Rectal smooth muscle tissue (tissue), 1 donor: ENCODE results near the gene LNP1.

Source experiments
- H3K27ac ChIP-seq: one replicate; pipeline ENCODE4 v1.7.0; 2013; ENCODE audit warnings: low read depth, low read length, inconsistent platforms
- H3K27me3 ChIP-seq: one replicate; pipeline ENCODE4 v1.7.0; 2013; ENCODE audit warnings: low read length; ENCODE audit not compliant: control insufficient read depth, insufficient read depth
- H3K36me3 ChIP-seq: one replicate; pipeline ENCODE4 v1.7.0; 2013; ENCODE audit warnings: low read length; ENCODE audit not compliant: control insufficient read depth, insufficient read depth
- H3K4me1 ChIP-seq: one replicate; pipeline ENCODE4 v1.7.0; 2013; ENCODE audit warnings: low read length; ENCODE audit not compliant: control insufficient read depth, insufficient read depth
- H3K4me3 ChIP-seq: one replicate; pipeline ENCODE4 v1.7.0; 2013; ENCODE audit warnings: low read length
- H3K9ac ChIP-seq: one replicate; pipeline ENCODE4 v1.7.0; 2013; ENCODE audit warnings: low read length

Gene LNP1

GRCh38 chr3:100403362-100404249, 2.3 kb downstream of the LNP1 start:
- H3K27me3 ChIP-seq = no peaks in the 10 kb centered on the region
- H3K9ac ChIP-seq = no peak overlapping the region
- H3K36me3 ChIP-seq = no peaks in the 10 kb centered on the region
- H3K27ac ChIP-seq = no peak overlapping the region
- H3K4me1 ChIP-seq = peaks cover 2% of the 10 kb centered on the region
- peak overlapping the region; percentile 28 for H3K4me3 ChIP-seq

DNA sequence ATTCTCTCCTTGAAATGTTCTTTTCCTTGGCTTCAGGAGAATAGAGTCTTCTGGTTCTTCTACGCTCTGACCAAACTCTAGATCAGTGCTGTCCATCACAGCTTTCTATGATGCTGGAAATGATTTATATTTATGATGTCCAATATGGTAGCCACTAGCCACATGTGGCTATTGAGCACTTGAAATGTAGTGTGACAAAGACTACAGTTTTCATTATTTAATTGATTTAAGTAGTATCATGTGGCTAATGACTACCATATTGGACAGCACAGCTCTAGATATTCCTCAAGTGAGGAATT, 2.9 kb downstream of the LNP1 start:
- Histone ChIP-seq H3K4me1 (peaks cover 2% of the 10 kb centered on the region), H3K9ac (no peak overlapping the region), H3K27me3 (no peaks in the 10 kb centered on the region), H3K36me3 (no peaks in the 10 kb centered on the region), H3K27ac (no peak overlapping the region), H3K4me3 (no peak overlapping the region)

- no peak overlapping the region for H3K4me3 ChIP-seq
- no peak overlapping the region for H3K9ac ChIP-seq
- H3K27ac ChIP-seq = no peak overlapping the region
- peaks cover 3% of the 10 kb centered on the region for H3K36me3 ChIP-seq
- H3K27me3 ChIP-seq = no peaks in the 10 kb centered on the region
- H3K4me1 ChIP-seq = peaks cover 2% of the 10 kb centered on the region
Observed at GRCh38 chr3:100407164-100407563, 5.8 kb downstream of the LNP1 start.

GRCh38 chr3:100407977-100408532, 6.7 kb downstream of the LNP1 start:
- Histone ChIP-seq H3K4me3 (no peak overlapping the region), H3K9ac (no peak overlapping the region), H3K4me1 (no peaks in the 10 kb centered on the region), H3K36me3 (peaks cover 3% of the 10 kb centered on the region), H3K27ac (no peak overlapping the region), H3K27me3 (no peaks in the 10 kb centered on the region)

- Histone ChIP-seq H3K27ac (no peak overlapping the region), H3K4me3 (no peak overlapping the region), H3K9ac (no peak overlapping the region), H3K4me1 (no peaks in the 10 kb centered on the region), H3K36me3 (peaks cover 3% of the 10 kb centered on the region), H3K27me3 (no peaks in the 10 kb centered on the region)
Observed at GRCh38 chr3:100411091-100411982, 10.0 kb downstream of the LNP1 start.

DNA sequence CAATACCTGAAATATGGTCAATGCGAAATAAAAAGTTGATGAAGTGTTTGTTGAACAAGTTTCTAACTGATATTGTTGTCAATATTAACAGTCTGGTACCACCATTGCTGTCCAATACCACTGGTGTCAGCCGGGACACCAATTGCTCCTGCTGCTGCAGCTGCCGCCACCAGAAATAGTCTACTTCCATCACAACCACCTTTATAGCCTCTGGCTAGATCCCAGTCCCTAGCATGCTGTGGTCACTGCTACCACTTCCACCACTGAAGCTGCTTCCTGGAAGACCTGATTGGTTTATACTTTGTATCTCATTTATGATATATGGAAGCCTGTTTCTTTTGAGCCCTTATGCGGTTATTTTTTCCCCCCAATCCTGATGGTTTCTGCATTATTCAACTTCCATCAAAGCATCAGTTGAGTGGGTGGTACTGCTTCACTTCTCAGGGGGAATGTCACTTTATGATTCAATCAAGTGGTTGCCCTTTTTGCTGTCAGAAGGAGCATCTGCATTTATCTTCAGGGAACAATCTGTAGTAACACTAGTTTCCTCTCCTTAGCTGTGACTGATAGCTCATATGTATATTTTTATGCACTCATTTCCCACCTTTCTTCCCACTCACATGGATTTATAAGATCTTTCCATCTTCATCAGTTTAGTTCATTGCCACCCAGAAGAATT, 11.7 kb downstream of the LNP1 start:
- Histone ChIP-seq H3K27ac (no peak overlapping the region), H3K4me3 (no peak overlapping the region), H3K27me3 (no peaks in the 10 kb centered on the region), H3K4me1 (no peaks in the 10 kb centered on the region), H3K9ac (no peak overlapping the region), H3K36me3 (peaks cover 3% of the 10 kb centered on the region)

GRCh38 chr3:100413613-100414012, 12.3 kb downstream of the LNP1 start:
- Histone ChIP-seq H3K4me3 (no peak overlapping the region), H3K27me3 (no peaks in the 10 kb centered on the region), H3K36me3 (peaks cover 3% of the 10 kb centered on the region), H3K27ac (no peak overlapping the region), H3K9ac (no peak overlapping the region), H3K4me1 (no peaks in the 10 kb centered on the region)

GRCh38 chr3:100416176-100416575, 14.8 kb downstream of the LNP1 start:
- H3K27ac ChIP-seq = no peak overlapping the region
- H3K4me1 ChIP-seq = no peaks in the 10 kb centered on the region
- no peak overlapping the region for H3K9ac ChIP-seq
- H3K36me3 ChIP-seq = peaks cover 3% of the 10 kb centered on the region
- H3K27me3 ChIP-seq = no peaks in the 10 kb centered on the region
- no peak overlapping the region for H3K4me3 ChIP-seq

DNA sequence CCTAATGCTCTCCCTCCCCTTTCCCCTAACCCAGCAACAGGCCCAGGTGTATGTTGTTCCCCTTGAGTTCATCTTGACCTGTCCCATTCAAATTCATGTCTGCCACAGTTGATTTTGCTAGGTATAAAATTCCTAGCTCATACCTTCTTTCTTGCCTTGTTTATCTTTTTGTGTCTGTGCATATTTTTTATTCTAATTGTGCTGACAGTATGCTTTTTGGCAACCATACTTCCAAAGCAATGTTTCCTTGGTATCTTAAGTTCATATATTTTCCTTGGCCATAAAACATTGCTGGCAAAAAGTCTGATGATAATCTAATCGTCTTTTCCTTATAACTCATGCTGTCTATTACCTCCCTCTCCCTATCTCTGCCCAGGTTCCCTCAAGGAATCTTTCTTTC, 15.5 kb downstream of the LNP1 start:
- Histone ChIP-seq H3K4me1 (no peaks in the 10 kb centered on the region), H3K27me3 (no peaks in the 10 kb centered on the region), H3K9ac (no peak overlapping the region), H3K27ac (no peak overlapping the region), H3K4me3 (no peak overlapping the region), H3K36me3 (no peaks in the 10 kb centered on the region)

GRCh38 chr3:100419406-100419805, 18.1 kb downstream of the LNP1 start:
- H3K4me1 ChIP-seq = no peaks in the 10 kb centered on the region
- no peaks in the 10 kb centered on the region for H3K27me3 ChIP-seq
- no peak overlapping the region for H3K9ac ChIP-seq
- no peak overlapping the region for H3K4me3 ChIP-seq
- H3K27ac ChIP-seq = no peak overlapping the region
- H3K36me3 ChIP-seq = no peaks in the 10 kb centered on the region

DNA sequence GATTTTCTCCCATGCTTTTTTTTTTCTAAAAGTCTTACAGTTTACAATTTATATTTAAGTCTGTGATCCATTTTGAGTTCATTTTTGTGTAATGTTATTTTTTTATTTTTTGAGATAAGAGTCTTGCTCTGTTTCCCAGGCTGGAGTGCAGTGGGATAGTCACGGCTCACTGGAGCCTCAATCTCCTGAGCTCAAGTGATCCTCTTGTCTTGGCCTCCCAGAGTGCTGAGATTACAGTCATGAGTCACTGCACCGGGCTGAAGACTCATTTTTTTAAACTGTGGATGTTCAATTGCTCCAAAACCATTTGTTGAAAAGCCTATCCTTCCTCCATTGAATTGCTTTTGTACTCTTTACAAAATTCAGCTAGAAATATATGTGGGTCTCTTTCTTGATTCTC, 19.5 kb downstream of the LNP1 start:
- H3K27ac ChIP-seq = no peak overlapping the region
- H3K4me1 ChIP-seq = no peaks in the 10 kb centered on the region
- no peak overlapping the region for H3K9ac ChIP-seq
- no peaks in the 10 kb centered on the region for H3K36me3 ChIP-seq
- H3K27me3 ChIP-seq = no peaks in the 10 kb centered on the region
- no peak overlapping the region for H3K4me3 ChIP-seq

- Histone ChIP-seq H3K27me3 (no peaks in the 10 kb centered on the region), H3K27ac (no peak overlapping the region)
Observed at GRCh38 chr3:100423611-100424010, 22.3 kb downstream of the LNP1 start.

More at GRCh38 chr3:100423611-100424010, 22.3 kb downstream of the LNP1 start:
- Histone ChIP-seq H3K4me3 (no peak overlapping the region), H3K9ac (no peak overlapping the region), H3K36me3 (no peaks in the 10 kb centered on the region), H3K4me1 (no peaks in the 10 kb centered on the region)
